HG02798 (cell line): ENCODE measurements around the gene CHMP1A.

ENCODE experiments used
- ATAC-seq: cut with Tn5 transposase; IDR thresholded peaks from one replicate; pipeline ENCODE4 v1.9.1; 2021; ENCODE audit warnings: mild to moderate bottlenecking; ENCODE audit not compliant: unreplicated experiment, poor library complexity

CHMP1A gene

GRCh38 chr16:89607937-89608740 lies 49.4 kb downstream of the CHMP1A start:
- no peak for ATAC-seq

GRCh38 chr16:89607453-89607852 lies 50.1 kb downstream of the CHMP1A start:
- ATAC-seq, result no peak

GRCh38 chr16:89606006-89606405 lies 51.5 kb downstream of the CHMP1A start:
- ATAC-seq, result no peak

GRCh38 chr16:89605186-89605970 lies 52.1 kb downstream of the CHMP1A start:
- ATAC-seq, result no peak

DNA sequence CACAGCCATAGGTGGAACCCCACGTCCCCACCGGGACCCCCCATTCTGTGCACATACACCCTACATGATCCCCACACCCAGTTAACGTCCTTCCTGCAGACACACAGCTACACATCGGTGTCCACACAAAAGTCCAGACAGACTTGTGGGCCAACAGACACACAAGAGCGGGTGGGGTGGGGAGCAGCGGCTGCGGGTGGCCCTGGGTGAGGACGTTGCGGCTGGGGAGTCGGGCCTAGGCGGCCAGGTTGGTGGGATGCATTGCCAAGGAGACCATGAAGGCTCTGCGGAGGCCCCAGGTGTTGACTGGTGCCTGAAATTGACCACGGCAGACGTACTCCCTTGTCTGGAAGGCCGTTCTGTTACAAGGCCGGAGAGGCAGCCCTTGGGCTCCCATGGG lies 52.7 kb downstream of the CHMP1A start:
- ATAC-seq, result no peak

- ATAC-seq, result no peak
Observed at GRCh38 chr16:89602952-89603590, 54.4 kb downstream of the CHMP1A start.

GRCh38 chr16:89602273-89602951 lies 55.1 kb downstream of the CHMP1A start:
- no peak for ATAC-seq

GRCh38 chr16:89601906-89602272 lies 55.6 kb downstream of the CHMP1A start:
- ATAC-seq, result no peak

DNA sequence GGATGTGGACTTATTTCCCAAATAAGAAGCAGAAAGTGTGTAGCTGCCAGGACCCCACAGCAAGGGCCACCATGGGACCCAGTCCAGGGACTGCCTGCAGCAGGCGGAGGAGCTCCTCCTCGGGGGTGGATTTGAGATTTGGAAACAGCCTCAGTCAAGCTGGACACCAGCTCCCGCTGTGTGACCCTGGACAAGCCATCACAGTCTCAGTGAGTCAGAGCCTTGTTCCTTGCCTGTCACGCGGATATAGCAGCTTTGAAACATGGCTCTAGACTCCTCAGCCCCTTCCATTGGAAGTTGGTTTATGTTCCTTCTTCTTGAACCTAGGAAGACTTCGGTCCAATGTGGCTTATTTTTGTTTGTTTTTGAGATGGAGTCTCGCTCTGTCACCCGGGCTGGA lies 56.6 kb downstream of the CHMP1A start:
- no peak for ATAC-seq

DNA sequence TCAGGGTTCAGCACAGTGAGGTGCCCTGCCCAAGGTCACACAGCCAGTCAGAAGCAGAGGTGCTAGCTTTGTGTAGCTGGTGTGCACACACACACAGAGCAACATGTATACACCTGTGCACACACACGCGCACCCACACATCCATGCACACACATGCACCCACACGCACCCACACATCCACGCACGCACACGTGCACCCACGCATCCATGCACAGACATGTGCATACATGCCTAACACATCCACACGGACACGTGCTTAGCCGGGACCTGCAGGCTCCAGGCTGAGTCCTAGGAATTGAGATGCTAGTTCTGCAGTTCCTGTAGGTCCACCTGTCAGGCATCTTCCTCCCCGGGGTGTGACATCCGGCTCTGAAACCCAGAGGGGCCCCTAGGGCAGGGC lies 57.1 kb downstream of the CHMP1A start:
- ATAC-seq, result no peak

GRCh38 chr16:89599902-89600301 lies 57.6 kb downstream of the CHMP1A start:
- ATAC-seq, result no peak

DNA sequence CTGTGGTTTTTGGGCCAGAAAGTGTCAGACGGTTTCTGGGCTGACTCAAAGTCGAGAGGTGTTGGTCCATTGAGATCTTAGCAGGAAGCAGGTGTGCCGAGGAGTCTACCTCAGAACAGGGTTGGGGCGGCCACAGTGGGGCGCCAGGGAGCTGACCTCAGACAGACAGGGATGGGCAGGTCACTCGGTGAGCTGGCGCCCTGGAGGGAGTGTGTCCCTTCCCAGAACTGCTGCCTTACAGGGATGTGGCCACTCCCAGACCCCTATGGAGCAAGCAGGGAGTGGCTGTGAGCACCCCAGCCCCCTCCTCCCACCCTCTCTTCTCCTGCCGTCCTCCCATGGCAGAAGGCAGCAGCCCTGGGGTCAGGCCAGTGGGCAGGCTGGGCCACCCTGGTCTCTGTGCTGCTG lies 58.1 kb downstream of the CHMP1A start:
- ATAC-seq, result no peak

GRCh38 chr16:89598199-89598598 lies 59.3 kb downstream of the CHMP1A start:
- no peak for ATAC-seq

DNA sequence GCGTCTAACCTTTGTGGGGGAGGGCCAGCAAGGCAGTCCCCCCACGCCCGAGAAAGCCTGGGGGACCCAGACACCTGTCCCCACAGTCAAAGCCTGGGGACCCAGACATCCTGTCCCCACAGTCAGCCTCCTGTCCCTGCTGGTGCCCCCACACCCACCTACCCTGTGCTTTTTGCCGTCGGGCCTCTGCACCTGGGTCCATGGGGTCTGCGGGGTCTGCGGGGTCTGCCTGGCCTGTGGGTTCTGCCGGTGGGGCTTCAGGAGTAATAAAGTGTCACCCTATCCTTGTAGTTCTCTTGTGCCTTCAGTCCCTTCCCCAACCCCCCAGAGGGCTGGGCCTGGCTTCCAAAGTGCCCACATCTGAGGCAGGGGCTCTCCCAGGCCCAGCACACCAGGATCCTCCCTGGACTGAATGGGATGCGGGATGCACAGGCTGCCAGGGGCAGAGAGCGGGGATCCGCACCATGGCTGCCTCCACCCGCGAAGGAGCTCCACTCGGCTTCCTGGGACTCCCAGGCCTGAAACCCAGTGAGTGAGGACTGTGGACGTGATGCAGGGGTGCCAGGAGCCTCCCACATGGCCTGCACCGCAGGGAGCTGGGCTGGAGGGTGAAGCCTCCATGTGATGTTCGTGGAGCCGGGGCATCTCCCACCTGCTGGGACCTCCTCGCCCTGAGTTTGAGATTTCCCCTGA lies 60.4 kb downstream of the CHMP1A start:
- no peak for ATAC-seq

GRCh38 chr16:89596061-89596689 lies 61.3 kb downstream of the CHMP1A start:
- ATAC-seq, result no peak

GRCh38 chr16:89595330-89596060 lies 62.0 kb downstream of the CHMP1A start:
- no peak for ATAC-seq
